OCI-LY7 (cell line): ENCODE results near the gene PARD3B.

ENCODE experiments used
- CTCF ChIP-seq: fragments of 200-600 bp; sonication (generic); conservative IDR thresholded peaks from 2 replicates; pipeline ENCODE4 v1.5.1; 2014; ENCODE audit warnings: mild to moderate bottlenecking, antibody characterized with exemption, low read length, moderate library complexity, mixed read lengths
- EZH2phosphoT487 ChIP-seq: fragments of 200-600 bp; sonication (generic); IDR thresholded peaks from 2 replicates; pipeline ENCODE4 v1.6.1; 2018; ENCODE audit warnings: low read depth, borderline replicate concordance, mild to moderate bottlenecking, mixed run types, antibody characterized with exemption, low read length, moderate library complexity, mixed read lengths

GRCh38 chr2:205017381-205017780 lies 472.1 kb downstream of the PARD3B start:
- TF ChIP-seq CTCF (no peak), EZH2phosphoT487 (no peak)
